Measurements from ENCODE around the gene APPL2.

APPL2 gene

DNA sequence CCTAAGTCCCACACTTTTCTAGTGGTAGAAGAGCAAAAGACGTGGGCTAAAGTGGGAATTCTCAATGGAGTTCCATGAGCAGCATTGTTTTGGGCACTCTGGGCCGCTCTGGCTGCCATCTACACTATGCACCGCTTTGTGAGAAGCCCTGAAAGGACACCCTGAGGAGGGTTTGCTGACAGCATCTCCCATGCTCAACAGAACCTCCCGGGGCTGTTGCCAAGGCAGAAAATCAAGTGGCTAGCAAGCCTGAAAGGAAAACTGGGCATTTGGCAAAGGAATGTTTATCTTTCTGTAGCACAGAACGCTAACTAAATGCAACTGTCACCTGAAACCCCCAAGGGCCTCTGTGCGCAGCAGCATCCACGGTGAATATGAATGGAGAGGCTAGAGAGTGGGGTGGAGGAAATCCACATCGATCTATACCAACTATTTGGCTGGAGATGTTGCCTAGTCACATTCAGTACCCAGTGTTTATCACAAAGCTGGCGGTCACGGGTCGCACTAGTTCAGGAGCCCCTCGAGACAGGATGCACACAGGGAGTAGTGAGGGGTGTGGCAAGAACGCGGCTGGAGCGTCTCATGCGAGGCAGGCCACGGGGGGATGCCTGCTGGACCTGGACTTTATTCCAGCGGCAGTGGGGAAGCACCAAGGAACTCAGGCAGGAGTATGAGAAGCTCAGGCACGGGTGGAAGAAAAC is 14.2 kb downstream of the APPL2 start:
- DNase-seq: no peak

- no peak for DNase-seq
These were observed 15.1 kb downstream of the APPL2 start for GRCh38 chr12:105220929-105221290.

GRCh38 chr12:105220150-105220928 is 15.6 kb downstream of the APPL2 start:
- no peak for DNase-seq

GRCh38 chr12:105219261-105220028 is 16.5 kb downstream of the APPL2 start:
- DNase-seq: no peak

DNA sequence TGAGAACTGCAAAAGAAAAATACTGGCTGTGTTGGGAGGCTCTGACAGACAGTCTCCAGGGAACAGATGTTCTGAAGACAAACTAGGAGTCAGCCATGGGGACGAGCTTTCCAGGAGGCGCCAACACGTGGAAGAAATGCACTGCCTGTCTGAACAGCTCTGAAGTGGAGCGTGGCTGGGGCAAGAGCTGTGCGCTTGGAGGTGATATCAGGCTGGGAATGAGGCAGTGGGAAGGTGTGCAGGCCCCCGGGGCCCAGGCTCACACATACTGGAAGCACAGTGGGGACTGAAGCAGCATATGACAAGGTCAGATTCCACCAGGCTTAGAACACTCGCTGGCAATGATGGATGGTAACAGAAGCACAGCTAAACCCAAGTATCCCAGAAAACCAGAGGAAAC is 17.5 kb downstream of the APPL2 start:
- peak; percentile 37 for DNase-seq

GRCh38 chr12:105214670-105215375 is 21.2 kb downstream of the APPL2 start:
- no peak for DNase-seq

- DNase-seq: no peak
These were observed 21.8 kb downstream of the APPL2 start for GRCh38 chr12:105214148-105214547.

- no peak for DNase-seq
These were observed 23.5 kb downstream of the APPL2 start for GRCh38 chr12:105212438-105212837.

DNA sequence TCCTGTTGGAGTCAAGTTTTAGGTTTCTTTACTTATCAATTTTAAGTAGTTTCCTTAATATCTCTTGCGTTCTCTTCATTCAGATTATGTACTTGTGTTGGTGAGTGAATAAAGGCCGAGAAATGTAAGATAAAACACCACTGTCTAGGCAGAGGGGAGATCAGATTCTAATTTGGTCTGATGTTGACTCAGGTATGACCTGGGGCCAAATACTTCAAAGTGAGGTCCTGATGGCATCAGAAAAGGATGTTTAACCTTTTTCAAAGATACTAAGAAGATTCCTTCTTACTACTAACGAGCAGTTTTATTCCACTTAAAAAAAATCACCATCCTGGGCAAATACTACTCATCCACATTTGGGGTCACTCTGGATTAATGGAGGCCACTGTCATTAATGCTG is 26.9 kb downstream of the APPL2 start:
- no peak for DNase-seq

DNA sequence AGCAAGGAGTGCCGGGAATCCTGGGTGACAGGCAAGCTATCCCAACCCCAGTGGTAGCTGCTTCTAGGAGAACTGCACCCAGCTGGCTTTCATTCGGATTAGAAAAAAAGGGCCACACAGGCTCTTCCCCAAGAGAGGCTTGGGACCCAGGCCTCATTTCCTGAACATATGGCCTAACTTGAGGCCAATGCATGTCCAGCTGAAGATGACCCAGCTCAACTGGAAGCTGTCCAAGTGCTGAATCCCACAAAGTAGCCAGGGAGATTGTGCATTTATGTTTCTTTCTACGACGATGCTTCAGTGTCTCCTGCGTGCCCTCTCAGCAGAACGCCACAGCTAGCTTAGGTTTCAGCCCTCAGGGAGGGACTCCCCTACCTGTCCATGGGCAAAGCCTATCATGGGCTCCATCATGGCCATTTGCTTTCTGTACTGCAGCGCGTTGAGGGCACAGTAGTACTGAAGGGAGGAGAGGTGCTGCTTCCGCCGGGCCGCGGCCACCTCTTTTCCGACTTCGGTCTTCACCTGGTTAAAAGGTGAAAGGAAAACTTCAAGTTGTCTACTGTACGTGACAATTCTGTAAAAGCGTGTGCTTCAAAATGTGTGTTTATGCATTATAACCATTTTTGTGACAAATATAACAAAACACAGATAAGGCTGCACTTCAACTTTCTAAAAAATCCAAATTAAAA is 29.1 kb downstream of the APPL2 start:
- DNase-seq: no peak

GRCh38 chr12:105205322-105206048 is 30.5 kb downstream of the APPL2 start:
- no peak for DNase-seq

- DNase-seq: no peak
These were observed 31.1 kb downstream of the APPL2 start for GRCh38 chr12:105204916-105205315.

DNA sequence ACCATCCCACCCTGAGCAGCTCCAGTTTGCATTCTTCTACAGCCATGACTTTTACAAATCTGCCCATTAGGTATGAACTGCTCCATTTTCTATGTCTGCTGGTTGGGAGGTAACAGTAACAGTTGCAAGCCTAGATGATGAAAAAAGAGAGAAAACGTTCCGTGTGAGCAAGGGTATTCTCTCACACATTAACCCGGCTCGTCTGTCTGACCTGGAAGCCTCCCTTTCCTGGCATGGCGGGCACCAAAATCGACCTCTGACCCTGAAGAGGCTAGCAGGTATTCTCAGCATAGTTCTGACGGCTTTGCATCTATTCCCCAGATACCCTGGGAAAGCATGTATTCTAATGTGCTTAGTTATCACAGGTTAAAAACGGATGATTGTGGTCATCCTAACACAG is 31.8 kb downstream of the APPL2 start:
- DNase-seq: no peak

DNA sequence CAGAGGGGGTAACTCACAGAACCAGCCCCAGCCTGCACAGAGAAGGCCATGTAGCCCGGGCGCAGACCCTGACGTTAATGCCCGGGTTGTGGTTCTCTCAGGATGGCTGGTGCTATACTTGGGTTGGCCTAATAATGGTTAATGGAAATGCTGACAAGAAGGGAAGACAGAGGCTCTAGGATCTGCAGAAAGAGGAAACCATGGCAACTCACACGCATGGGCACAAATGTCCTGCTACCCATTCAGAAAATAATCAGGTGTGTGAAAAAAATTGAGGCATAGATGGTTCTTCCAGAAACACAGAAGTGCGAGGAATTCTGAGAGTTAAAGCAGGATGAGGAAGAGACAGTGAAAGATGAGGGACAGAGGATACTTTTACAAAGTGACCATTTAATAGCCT is 33.8 kb downstream of the APPL2 start:
- DNase-seq: no peak

GRCh38 chr12:105201299-105201698 is 34.7 kb downstream of the APPL2 start:
- DNase-seq: no peak

DNA sequence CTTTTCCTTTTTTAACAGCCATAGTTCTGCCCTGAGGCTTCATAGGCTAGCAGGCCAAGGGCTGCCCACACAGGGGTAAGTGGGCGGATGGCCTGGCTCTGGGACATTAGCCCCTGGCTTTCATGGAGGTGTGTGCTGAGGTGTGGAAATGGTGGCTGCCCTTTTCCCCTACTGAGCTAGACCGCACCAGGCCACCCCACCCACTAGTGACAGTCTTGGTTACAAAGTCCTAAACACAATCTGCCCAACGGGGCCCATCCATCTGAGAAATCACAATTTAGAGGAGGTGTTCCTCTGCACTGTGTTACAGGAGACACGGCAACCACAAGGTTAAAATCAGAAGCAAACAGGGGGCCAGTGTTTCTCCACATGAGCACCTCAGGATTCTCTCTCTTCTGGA is 35.6 kb downstream of the APPL2 start:
- no peak for DNase-seq

DNA sequence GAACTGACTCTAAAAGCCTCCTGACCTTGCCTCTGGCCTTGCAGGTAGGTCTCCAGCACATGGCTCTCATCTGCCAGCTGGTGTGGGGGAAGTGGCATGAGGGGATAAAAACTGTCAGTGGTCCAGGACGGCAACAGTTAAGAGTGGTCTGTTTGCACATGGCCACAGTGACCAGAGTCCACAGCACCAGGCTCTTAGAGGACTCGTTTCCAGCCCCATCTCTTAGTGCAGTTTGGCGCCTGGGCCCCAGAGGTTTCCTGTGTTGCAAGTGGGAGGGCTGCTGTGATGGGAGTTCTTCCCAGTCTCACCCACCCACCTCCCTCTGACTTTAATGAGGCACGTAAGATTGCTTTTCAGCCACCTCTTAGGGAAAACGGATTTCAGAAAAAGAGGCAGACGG is 37.0 kb downstream of the APPL2 start:
- DNase-seq: no peak

- no peak for DNase-seq
These were observed 39.9 kb downstream of the APPL2 start for GRCh38 chr12:105196090-105196489.

DNA sequence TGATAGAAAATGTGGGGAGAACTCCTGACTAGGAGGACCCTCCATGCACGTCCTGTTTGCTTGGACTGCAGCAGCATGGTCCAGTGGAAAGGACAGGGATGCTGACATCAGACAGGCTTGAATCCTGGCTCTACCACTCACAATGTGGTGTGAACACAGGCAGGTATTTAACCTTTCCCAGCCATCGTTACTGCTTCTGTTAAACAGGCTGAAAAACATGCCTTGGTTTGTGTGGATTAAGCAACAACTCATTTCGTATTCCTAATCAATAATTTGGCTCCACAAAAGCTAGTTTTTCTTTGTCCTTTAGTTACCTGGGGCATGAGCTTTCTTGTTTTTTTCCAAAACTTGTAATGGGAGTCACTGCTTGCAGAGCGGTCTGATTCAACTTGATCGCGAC is 41.0 kb downstream of the APPL2 start:
- DNase-seq: no peak

- peak; percentile 52 for DNase-seq
These were observed 43.2 kb downstream of the APPL2 start for GRCh38 chr12:105192624-105193225.

DNA sequence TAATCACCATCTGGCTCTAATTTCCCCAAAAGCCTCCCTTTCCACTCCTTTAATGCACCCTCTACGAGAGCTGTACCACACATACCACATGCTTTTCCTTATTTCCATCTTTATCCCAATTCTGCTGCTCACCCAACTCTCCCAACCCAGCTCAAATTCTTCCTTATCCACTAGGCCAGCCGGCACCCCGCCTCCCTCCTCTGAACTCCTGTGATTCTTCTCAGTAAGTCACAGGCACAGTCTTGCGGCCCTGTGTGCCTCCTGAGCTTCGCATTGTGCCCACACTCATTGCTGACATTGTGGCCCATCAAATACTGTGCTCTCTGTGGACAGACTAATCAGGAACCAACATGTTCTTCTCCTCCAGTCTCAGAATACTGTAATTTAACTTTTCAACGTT is 45.4 kb downstream of the APPL2 start:
- DNase-seq: no peak

DNA sequence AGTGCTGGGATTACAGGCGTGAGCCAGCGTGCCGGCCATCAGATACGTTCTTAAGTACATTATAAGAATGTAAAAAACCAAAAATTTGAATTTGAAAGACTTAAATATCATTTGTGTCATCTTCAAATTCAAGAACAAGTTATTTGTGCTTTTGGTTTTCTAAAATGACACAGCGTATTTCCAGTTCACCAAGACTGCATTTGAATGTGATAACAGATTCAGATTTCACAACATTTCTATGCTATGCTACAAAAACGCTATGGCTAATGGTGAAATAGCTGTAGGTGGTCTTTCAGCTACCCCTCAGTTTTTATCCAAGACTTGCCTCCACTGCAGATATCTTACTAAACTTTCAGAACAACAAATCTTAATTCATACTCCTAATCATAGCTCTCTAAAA is 46.7 kb downstream of the APPL2 start:
- no peak for DNase-seq
